ENCODE results near the gene BEGAIN. TPM values are rescaled to one million over a fixed set of nuclear protein-coding genes. Genes with fewer than 3 reads are reported as not detected.

Gene BEGAIN
- total RNA-seq, 1 donor from 2014 or later = 3.2 TPM

- Histone ChIP-seq H3K27me3 (ENCODE audit: control insufficient read depth, insufficient read depth, low read length) (peaks cover 3% of the 10 kb centered on the region), H3K4me3 (ENCODE audit: low read depth, low read length) (no peak overlapping the region), H3K36me3 (ENCODE audit: control insufficient read depth, insufficient read depth, low read length) (no peaks in the 10 kb centered on the region)
- no peak for DNase-seq (ENCODE audit: low read depth)
- TF ChIP-seq CTCF (IDR thresholded peaks at IDR 0.05; ENCODE audit: insufficient read depth, low read length, poor library complexity, severe bottlenecking) = no peak
Observed at GRCh38 chr14:100536121-100536510, 51.1 kb downstream of the BEGAIN start.

- no peaks in the 10 kb centered on the region for H3K36me3 ChIP-seq (ENCODE audit: control insufficient read depth, insufficient read depth, low read length)
- no peak overlapping the region for H3K4me3 ChIP-seq (ENCODE audit: low read depth, low read length)
- peaks cover 3% of the 10 kb centered on the region for H3K27me3 ChIP-seq (ENCODE audit: control insufficient read depth, insufficient read depth, low read length)
- TF ChIP-seq CTCF (IDR thresholded peaks at IDR 0.05; ENCODE audit: insufficient read depth, low read length, poor library complexity, severe bottlenecking) = no peak
- DNase-seq (ENCODE audit: low read depth) = no peak
Observed at GRCh38 chr14:100535287-100536120, 51.7 kb downstream of the BEGAIN start.

- no peak overlapping the region for H3K4me3 ChIP-seq (ENCODE audit: low read depth, low read length)
- no peak for TF ChIP-seq CTCF (IDR thresholded peaks at IDR 0.05; ENCODE audit: insufficient read depth, low read length, poor library complexity, severe bottlenecking)
- H3K27me3 ChIP-seq (ENCODE audit: control insufficient read depth, insufficient read depth, low read length) = peaks cover 3% of the 10 kb centered on the region
- no peaks in the 10 kb centered on the region for H3K36me3 ChIP-seq (ENCODE audit: control insufficient read depth, insufficient read depth, low read length)
- DNase-seq (ENCODE audit: low read depth) = no peak
Observed at GRCh38 chr14:100534528-100535286, 52.5 kb downstream of the BEGAIN start.

- no peaks in the 10 kb centered on the region for H3K36me3 ChIP-seq (ENCODE audit: control insufficient read depth, insufficient read depth, low read length)
- no peak overlapping the region for H3K4me3 ChIP-seq (ENCODE audit: low read depth, low read length)
- TF ChIP-seq CTCF (IDR thresholded peaks at IDR 0.05; ENCODE audit: insufficient read depth, low read length, poor library complexity, severe bottlenecking) = no peak
- DNase-seq (ENCODE audit: low read depth) = no peak
- H3K27me3 ChIP-seq (ENCODE audit: control insufficient read depth, insufficient read depth, low read length) = peaks cover 3% of the 10 kb centered on the region
Observed at GRCh38 chr14:100533656-100534485, 53.3 kb downstream of the BEGAIN start.

GRCh38 chr14:100532906-100533655 is 54.1 kb downstream of the BEGAIN start:
- Histone ChIP-seq H3K36me3 (ENCODE audit: control insufficient read depth, insufficient read depth, low read length) (no peaks in the 10 kb centered on the region), H3K4me3 (ENCODE audit: low read depth, low read length) (no peak overlapping the region), H3K27me3 (ENCODE audit: control insufficient read depth, insufficient read depth, low read length) (peaks cover 3% of the 10 kb centered on the region)
- no peak for DNase-seq (ENCODE audit: low read depth)
- no peak for TF ChIP-seq CTCF (IDR thresholded peaks at IDR 0.05; ENCODE audit: insufficient read depth, low read length, poor library complexity, severe bottlenecking)
